ENCODE results near the gene PLXNA2.

PLXNA2 gene

GRCh38 chr1:208111646-208112190 lies 132.5 kb downstream of the PLXNA2 start:
- DNase-seq, result no peak
- Histone ChIP-seq H3K79me2 (ENCODE audit: insufficient read depth, low read length) (no peaks in the 10 kb centered on the region), H4K20me1 (ENCODE audit: insufficient read depth, low read length) (no peaks in the 10 kb centered on the region), H3K4me1 (ENCODE audit: insufficient read depth, low read length) (no peaks in the 10 kb centered on the region), H3K9ac (ENCODE audit: low read depth, low read length) (no peak overlapping the region), H3K36me3 (ENCODE audit: insufficient read depth, low read length) (no peaks in the 10 kb centered on the region), H2AFZ (ENCODE audit: low read depth, low read length) (no peak overlapping the region), H3K4me3 (ENCODE audit: low read depth in 1 of 2, low read length in 2 of 2) (no peak overlapping the region), H3K4me2 (ENCODE audit: insufficient read depth, low read length) (no peak overlapping the region), H3K27ac (ENCODE audit: low read length) (no peak overlapping the region), H3K9me3 (ENCODE audit: insufficient read depth, low read length, severe bottlenecking) (no peaks in the 10 kb centered on the region), H3K27me3 (ENCODE audit: insufficient read depth, low read length, poor library complexity) (peaks cover 22% of the 10 kb centered on the region)
- TF ChIP-seq EZH2 (IDR thresholded peaks at IDR 0.05; ENCODE audit: borderline replicate concordance, low read depth, low read length, severe bottlenecking), result no peak
- no peak for TF ChIP-seq CTCF (IDR thresholded peaks at IDR 0.05; ENCODE audit: borderline replicate concordance, extremely low read depth, low read length, poor library complexity, severe bottlenecking)
- ATAC-seq (ENCODE audit: insufficient read depth, low read depth), result no peak

- H3K27me3 ChIP-seq (ENCODE audit: insufficient read depth, low read length, poor library complexity), result peaks cover 19% of the 10 kb centered on the region
- H3K79me2 ChIP-seq (ENCODE audit: insufficient read depth, low read length), result no peaks in the 10 kb centered on the region
- no peak overlapping the region for H3K4me2 ChIP-seq (ENCODE audit: insufficient read depth, low read length)
- H4K20me1 ChIP-seq (ENCODE audit: insufficient read depth, low read length), result no peaks in the 10 kb centered on the region
- H2AFZ ChIP-seq (ENCODE audit: low read depth, low read length), result no peak overlapping the region
- H3K27ac ChIP-seq (ENCODE audit: low read length), result no peak overlapping the region
- H3K9ac ChIP-seq (ENCODE audit: low read depth, low read length), result no peak overlapping the region
- H3K4me1 ChIP-seq (ENCODE audit: insufficient read depth, low read length), result no peaks in the 10 kb centered on the region
- TF ChIP-seq CTCF (IDR thresholded peaks at IDR 0.05; ENCODE audit: borderline replicate concordance, extremely low read depth, low read length, poor library complexity, severe bottlenecking) (no peak), EZH2 (IDR thresholded peaks at IDR 0.05; ENCODE audit: borderline replicate concordance, low read depth, low read length, severe bottlenecking) (no peak)
- no peak overlapping the region for H3K4me3 ChIP-seq (ENCODE audit: low read depth in 1 of 2, low read length in 2 of 2)
- DNase-seq, result no peak
- H3K9me3 ChIP-seq (ENCODE audit: insufficient read depth, low read length, severe bottlenecking), result no peaks in the 10 kb centered on the region
- no peaks in the 10 kb centered on the region for H3K36me3 ChIP-seq (ENCODE audit: insufficient read depth, low read length)
- ATAC-seq (ENCODE audit: insufficient read depth, low read depth), result no peak
Observed at GRCh38 chr1:208110296-208110695, 133.9 kb downstream of the PLXNA2 start.

- H2AFZ ChIP-seq (ENCODE audit: low read depth, low read length), result no peak overlapping the region
- H3K9ac ChIP-seq (ENCODE audit: low read depth, low read length), result no peak overlapping the region
- no peaks in the 10 kb centered on the region for H3K9me3 ChIP-seq (ENCODE audit: insufficient read depth, low read length, severe bottlenecking)
- no peak overlapping the region for H3K27ac ChIP-seq (ENCODE audit: low read length)
- no peaks in the 10 kb centered on the region for H3K4me1 ChIP-seq (ENCODE audit: insufficient read depth, low read length)
- TF ChIP-seq EZH2 (IDR thresholded peaks at IDR 0.05; ENCODE audit: borderline replicate concordance, low read depth, low read length, severe bottlenecking) (no peak), CTCF (IDR thresholded peaks at IDR 0.05; ENCODE audit: borderline replicate concordance, extremely low read depth, low read length, poor library complexity, severe bottlenecking) (no peak)
- no peak overlapping the region for H3K4me2 ChIP-seq (ENCODE audit: insufficient read depth, low read length)
- H3K27me3 ChIP-seq (ENCODE audit: insufficient read depth, low read length, poor library complexity), result peaks cover 29% of the 10 kb centered on the region
- ATAC-seq (ENCODE audit: insufficient read depth, low read depth) (no peak), DNase-seq (no peak)
- no peak overlapping the region for H3K4me3 ChIP-seq (ENCODE audit: low read depth in 1 of 2, low read length in 2 of 2)
- H3K36me3 ChIP-seq (ENCODE audit: insufficient read depth, low read length), result no peaks in the 10 kb centered on the region
- no peaks in the 10 kb centered on the region for H3K79me2 ChIP-seq (ENCODE audit: insufficient read depth, low read length)
- H4K20me1 ChIP-seq (ENCODE audit: insufficient read depth, low read length), result no peaks in the 10 kb centered on the region
Observed at GRCh38 chr1:208108646-208109330, 135.4 kb downstream of the PLXNA2 start.
